Activated naive CD4-positive, alpha-beta T cell (primary cell): ENCODE measurements around the gene CARD10.
A peak's percentile ranks its signal among the peaks of the same experiment; 100 is the strongest.
"Not testable (repeated sequence)": the region's sequence is repeated elsewhere in the genome, so short reads cannot be mapped to it uniquely, and the experiment has no call there.

Source experiments
- DNase-seq, 4 experiments: peaks; one replicate each; lab custom pipeline; 2025; lab: John Stamatoyannopoulos, UW

The CARD10 gene

GRCh38 chr22:37556710-37557109 is 37.5 kb upstream of the CARD10 start:
- DNase-seq, result no peak

GRCh38 chr22:37555029-37555428 is 35.8 kb upstream of the CARD10 start:
- no peak for DNase-seq

GRCh38 chr22:37553725-37554124 is 34.5 kb upstream of the CARD10 start:
- DNase-seq, result no peak

GRCh38 chr22:37552524-37553163 is 33.4 kb upstream of the CARD10 start:
- DNase-seq, result no peak

- no peak for DNase-seq
Measured at GRCh38 chr22:37551981-37552380, 32.8 kb upstream of the CARD10 start.

- not testable (repeated sequence) for DNase-seq
Measured at GRCh38 chr22:37550921-37551320, 31.7 kb upstream of the CARD10 start.

- DNase-seq, result no peak
Measured at GRCh38 chr22:37549704-37550059, 30.5 kb upstream of the CARD10 start.

GRCh38 chr22:37547251-37547741 is 28.1 kb upstream of the CARD10 start:
- no peak for DNase-seq

GRCh38 chr22:37546437-37547250 is 27.4 kb upstream of the CARD10 start:
- no peak for DNase-seq

- DNase-seq, result no peak
Measured at GRCh38 chr22:37545703-37546436, 26.7 kb upstream of the CARD10 start.

GRCh38 chr22:37544955-37545702 is 25.9 kb upstream of the CARD10 start:
- peak in 2 of 4 experiments; percentile 9 to 40 for DNase-seq

- no peak for DNase-seq
Measured at GRCh38 chr22:37542959-37543358, 23.7 kb upstream of the CARD10 start.

GRCh38 chr22:37542416-37542815 is 23.2 kb upstream of the CARD10 start:
- not testable (repeated sequence) for DNase-seq

GRCh38 chr22:37539790-37540189 is 20.6 kb upstream of the CARD10 start:
- not testable (repeated sequence) for DNase-seq

GRCh38 chr22:37538590-37539357 is 19.6 kb upstream of the CARD10 start:
- DNase-seq, result peak; percentile 68 to 83 (median 74)

- no peak for DNase-seq
Measured at GRCh38 chr22:37535159-37535558, 15.9 kb upstream of the CARD10 start.

GRCh38 chr22:37534445-37534844 is 15.2 kb upstream of the CARD10 start:
- no peak for DNase-seq

- no peak for DNase-seq
Measured at GRCh38 chr22:37533995-37534394, 14.8 kb upstream of the CARD10 start.

- no peak for DNase-seq
Measured at GRCh38 chr22:37529652-37530345, 10.6 kb upstream of the CARD10 start.

GRCh38 chr22:37527952-37528351 is 8.7 kb upstream of the CARD10 start:
- DNase-seq, result not testable (repeated sequence)
